HEK293 (cell line): ENCODE measurements around the gene MXD4.
"Not testable (repeated sequence)": the region's sequence is repeated elsewhere in the genome, so short reads cannot be mapped to it uniquely, and the experiment has no call there.

Experiments used
- CTCF ChIA-PET: fragments of 350-600 bp; formaldehyde crosslinking; extraction: SDS; loops from one replicate; lab custom pipeline; 2021; ENCODE audit warnings: antibody characterized with exemption; lab: Yijun Ruan, JAX
- POLR2A ChIA-PET: fragments of 300-600 bp; formaldehyde crosslinking; extraction: SDS; loops from one replicate; lab custom pipeline; 2020; ENCODE audit warnings: antibody characterized with exemption, inconsistent platforms; lab: Yijun Ruan, JAX
- H3K27ac ChIP-seq: fragments of 200-500 bp; sonication (Bioruptor generic); 2 replicates; pipeline ENCODE4 v1.5.1; 2014; ENCODE audit warnings: low read depth, low read length, control low read depth, inconsistent platforms; ENCODE audit errors: extremely low read depth
- H3K36me3 ChIP-seq, 2 experiments: fragments of 200-500 bp in 1 of 2; sonication (Bioruptor generic) in 1 of 2; 1 replicate in 1 of 2; 2 replicates in 1 of 2; pipeline ENCODE4 v1.5.1; 2014 to 2017; ENCODE audit warnings: inconsistent platforms in 2 of 2, low read length in 2 of 2; ENCODE audit not compliant: control insufficient read depth in 2 of 2, insufficient read depth in 1 of 2
- H3K4me1 ChIP-seq: fragments of 200-500 bp; sonication (Bioruptor generic); 2 replicates; pipeline ENCODE4 v1.5.1; 2014; ENCODE audit warnings: mild to moderate bottlenecking, low read length, inconsistent platforms; ENCODE audit not compliant: control insufficient read depth, insufficient read depth
- H3K4me3 ChIP-seq: 2 replicates; pipeline ENCODE4 v1.5.1; 2011; ENCODE audit warnings: low read depth, mild to moderate bottlenecking, control low read depth, low read length, moderate library complexity
- H3K9me3 ChIP-seq: fragments of 200-500 bp; sonication (Bioruptor generic); 2 replicates; pipeline ENCODE4 v1.5.1; 2014; ENCODE audit warnings: low read depth, low read length, inconsistent platforms; ENCODE audit not compliant: control insufficient read depth, insufficient read depth
- GLI4 ChIP-seq: fragments of 450-650 bp; formaldehyde crosslinking; IDR thresholded peaks from 2 replicates; pipeline ENCODE4 v1.5.1; 2016; ENCODE audit warnings: missing biosample characterization, missing genetic modification characterization
- GLIS1 ChIP-seq: fragments of 450-650 bp; formaldehyde crosslinking; IDR thresholded peaks from 2 replicates; pipeline ENCODE4 v1.5.1; 2016; ENCODE audit warnings: missing biosample characterization, missing genetic modification characterization
- PATZ1 ChIP-seq: fragments of 450-650 bp; formaldehyde crosslinking; IDR thresholded peaks from 2 replicates; pipeline ENCODE4 v1.5.1; 2016; ENCODE audit warnings: missing biosample characterization, missing genetic modification characterization
- SP3 ChIP-seq: fragments of 450-650 bp; formaldehyde crosslinking; IDR thresholded peaks from 2 replicates; pipeline ENCODE4 v1.5.1; 2016; ENCODE audit warnings: missing biosample characterization, missing genetic modification characterization
- ZFHX2 ChIP-seq: fragments of 450-650 bp; formaldehyde crosslinking; conservative IDR thresholded peaks from 2 replicates; pipeline ENCODE4 v1.5.1; 2016; ENCODE audit warnings: missing biosample characterization, missing genetic modification characterization
- ZNF157 ChIP-seq: fragments of 450-650 bp; formaldehyde crosslinking; IDR thresholded peaks from 2 replicates; pipeline ENCODE4 v1.5.1; 2016; ENCODE audit warnings: missing biosample characterization, missing genetic modification characterization
- ZNF23 ChIP-seq: fragments of 450-650 bp; formaldehyde crosslinking; IDR thresholded peaks from 2 replicates; pipeline ENCODE4 v1.5.1; 2016; ENCODE audit warnings: missing biosample characterization, missing genetic modification characterization, borderline replicate concordance
- ZNF404 ChIP-seq: fragments of 450-650 bp; formaldehyde crosslinking; IDR thresholded peaks from 2 replicates; pipeline ENCODE4 v1.5.1; 2017; ENCODE audit warnings: missing biosample characterization, missing genetic modification characterization
- ZNF416 ChIP-seq: fragments of 450-650 bp; formaldehyde crosslinking; IDR thresholded peaks from 2 replicates; pipeline ENCODE4 v1.5.1; 2016; ENCODE audit warnings: missing biosample characterization, missing genetic modification characterization
- ZNF426 ChIP-seq: fragments of 450-650 bp; formaldehyde crosslinking; IDR thresholded peaks from 2 replicates; pipeline ENCODE4 v1.5.1; 2017; ENCODE audit warnings: missing biosample characterization, missing genetic modification characterization, mild to moderate bottlenecking, inconsistent platforms, moderate library complexity
- ZNF645 ChIP-seq: fragments of 450-650 bp; formaldehyde crosslinking; IDR thresholded peaks from 2 replicates; pipeline ENCODE4; 2016; ENCODE audit warnings: missing biosample characterization, missing genetic modification characterization
- ZNF791 ChIP-seq: fragments of 450-650 bp; formaldehyde crosslinking; IDR thresholded peaks from 2 replicates; pipeline ENCODE4 v1.5.1; 2016; ENCODE audit warnings: missing biosample characterization, missing genetic modification characterization

The MXD4 gene

GRCh38 chr4:2217726-2218125 is 44.2 kb downstream of the MXD4 start:
- TF ChIP-seq PATZ1 (tag by site-specific recombination) (no peak), ZNF416 (no peak)
- Histone ChIP-seq H3K4me1 (no peaks in the 10 kb centered on the region), H3K9me3 (no peaks in the 10 kb centered on the region), H3K27ac (no peak overlapping the region), H3K36me3 (peaks cover 0 to 27% of the 10 kb centered on the region in 2 experiments; a peak in 1 of 3 replicates), H3K4me3 (no peak overlapping the region)
- POLR2A ChIA-PET: no interaction called here
- CTCF ChIA-PET: interaction anchor here (0.7 kb wide), 1 partner anchor 245 kb away, joined by 3 read pairs; no protein-coding TSS in a partner anchor

GRCh38 chr4:2212831-2213230 is 49.1 kb downstream of the MXD4 start:
- CTCF ChIA-PET: interaction anchor here (0.6 kb wide), 1 partner anchor 18 kb away, joined by 3 read pairs; no protein-coding TSS in a partner anchor
- TF ChIP-seq SP3 (tag by site-specific recombination) (no peak), ZNF157 (no peak), GLI4 (tag by site-specific recombination) (no peak), GLIS1 (no peak), ZNF645 (tag by site-specific recombination) (no peak), ZFHX2 (tag by site-specific recombination) (no peak), ZNF791 (tag by site-specific recombination) (no peak), ZNF404 (tag by site-specific recombination) (no peak), ZNF426 (no peak), ZNF23 (no peak)
- TF ChIP-seq, all 188 proteins: peak for 0
- POLR2A ChIA-PET: no interaction called here

GRCh38 chr4:2202789-2203188 is 59.1 kb downstream of the MXD4 start:
- POLR2A ChIA-PET: interaction anchor here (0.7 kb wide), 1 partner anchor 97 kb away, joined by 3 read pairs; no protein-coding TSS in a partner anchor

More at GRCh38 chr4:2212831-2213230, 49.1 kb downstream of the MXD4 start:
- Histone ChIP-seq H3K27ac (no peak overlapping the region), H3K4me3 (no peak overlapping the region), H3K36me3 (peaks cover 0 to 23% of the 10 kb centered on the region in 2 experiments; a peak in 1 of 3 replicates), H3K9me3 (no peaks in the 10 kb centered on the region), H3K4me1 (no peaks in the 10 kb centered on the region)

More at GRCh38 chr4:2202789-2203188, 59.1 kb downstream of the MXD4 start:
- H3K4me3 ChIP-seq, H3K9me3 ChIP-seq, CTCF ChIA-PET, H3K4me1 ChIP-seq, H3K27ac ChIP-seq: not testable (repeated sequence)
- peaks cover 0 to 17% of the 10 kb centered on the region in 2 experiments; a peak in 1 of 3 replicates for H3K36me3 ChIP-seq
